GM12878 (cell line): ENCODE measurements around the gene RASAL2. TPM values are rescaled to one million over a fixed set of nuclear protein-coding genes. Genes with fewer than 3 reads are reported as not detected.

Experiments
- ATAC-seq: fragments of 200-7000 bp; cut with Tn5 transposase; 3 replicates; pipeline ENCODE4 v1.9.1; 2020; ENCODE audit warnings: mild to moderate bottlenecking, moderate library complexity
- BruUV-seq: library from RNA; stranded (reverse); fragments of 400-500 nt; replicated peaks from 2 replicates; lab custom pipeline; 2021; lab: Mats Ljungman, UMichigan
- CTCF ChIA-PET: fragments of 300-600 bp; sonication (Branson Sonifier 250); formaldehyde crosslinking; extraction: SDS; loops from one replicate; lab custom pipeline; 2021; ENCODE audit warnings: inconsistent platforms; lab: Yijun Ruan, JAX
- POLR2A ChIA-PET: fragments of 350-600 bp; formaldehyde crosslinking; extraction: SDS; loops from one replicate; lab custom pipeline; 2021; ENCODE audit warnings: inconsistent platforms; lab: Charles Lee
- RAD21 ChIA-PET: fragments of 300-600 bp; sonication (Branson Sonifier 250); formaldehyde crosslinking; loops from one replicate; lab custom pipeline; 2023; ENCODE audit warnings: antibody characterized with exemption; ENCODE audit not compliant: unreplicated experiment; lab: Charles Lee
- SMC1A ChIA-PET: fragments of 300-600 bp; sonication (Branson Sonifier 250); formaldehyde crosslinking; loops from one replicate; lab custom pipeline; 2023; ENCODE audit not compliant: unreplicated experiment, uncharacterized antibody; lab: Charles Lee
- DNase-seq: peaks from one replicate; pipeline ENCODE4 v3.0.0-alpha.2; 2011; ENCODE audit warnings: low read depth, low spot score
- FAIRE-seq: peaks from 3 replicates; lab custom pipeline; 2011; peaks lifted over from hg19 to GRCh38; lab: Jason Lieb, UNC
- H2AFZ ChIP-seq: 2 replicates; pipeline ENCODE4 v1.6.0; 2011; ENCODE audit warnings: low read depth, low read length, control low read depth; ENCODE audit not compliant: control insufficient read depth
- H3K27ac ChIP-seq: 2 replicates; pipeline ENCODE4 v1.5.1; 2011; ENCODE audit warnings: control low read depth; ENCODE audit not compliant: control insufficient read depth, insufficient read depth
- H3K27me3 ChIP-seq, 2 experiments: replicated peaks in 1 of 2; 2 replicates each; pipeline versions ENCODE4 v1.6.0 to v1.6.1; 2011; ENCODE audit warnings: low read length in 1 of 2; ENCODE audit not compliant: control insufficient read depth in 2 of 2, insufficient read depth in 2 of 2
- H3K36me3 ChIP-seq, 2 experiments: 2 replicates each; pipeline ENCODE4 v1.5.1; 2011; ENCODE audit warnings: low read length in 1 of 2; ENCODE audit not compliant: control insufficient read depth in 2 of 2, insufficient read depth in 2 of 2
- H3K4me1 ChIP-seq: 2 replicates; pipeline ENCODE4 v1.6.1; 2011; ENCODE audit warnings: mild to moderate bottlenecking, low read length, moderate library complexity, mixed read lengths; ENCODE audit not compliant: control insufficient read depth, insufficient read depth
- H3K4me2 ChIP-seq: 2 replicates; pipeline ENCODE4 v1.6.0; 2011; ENCODE audit warnings: control low read depth; ENCODE audit not compliant: control insufficient read depth, insufficient read depth
- H3K4me3 ChIP-seq: fragments of 200-600 bp; sonication (generic); 2 replicates; pipeline ENCODE4 v1.5.1; 2016
- H3K79me2 ChIP-seq: 2 replicates; pipeline ENCODE4 v1.6.0; 2011; ENCODE audit warnings: low read length; ENCODE audit not compliant: control insufficient read depth, insufficient read depth
- H3K9ac ChIP-seq: 2 replicates; pipeline ENCODE4 v1.8.0; 2011; ENCODE audit warnings: low read length, control low read depth, mixed read lengths; ENCODE audit not compliant: control insufficient read depth, insufficient read depth
- H3K9me3 ChIP-seq: replicated peaks from 3 replicates; pipeline ENCODE4 v1.5.1; 2011; ENCODE audit warnings: mild to moderate bottlenecking, low read length; ENCODE audit not compliant: control insufficient read depth, insufficient read depth
- H4K20me1 ChIP-seq: 2 replicates; pipeline ENCODE4 v1.6.0; 2011; ENCODE audit not compliant: control insufficient read depth, insufficient read depth
- BCL3 ChIP-seq: IDR thresholded peaks from 2 replicates; pipeline ENCODE4 v1.6.1; 2011; ENCODE audit warnings: borderline replicate concordance, low read depth, mild to moderate bottlenecking, moderate library complexity, low read length; ENCODE audit not compliant: insufficient read depth, poor library complexity, severe bottlenecking
- CHD2 ChIP-seq: IDR thresholded peaks from 2 replicates; pipeline ENCODE4 v1.6.1; 2011; ENCODE audit warnings: low read depth, low read length, improper control_type of control experiment, borderline replicate concordance
- EED ChIP-seq: sonication (generic); IDR thresholded peaks from 2 replicates; pipeline ENCODE4 v1.6.1; 2016; ENCODE audit warnings: antibody characterized with exemption, low read depth
- EP300 ChIP-seq, 2 experiments: fragments of 150-350 bp in 1 of 2; IDR thresholded peaks; 2 replicates each; pipeline ENCODE4 v1.6.1; 2011 to 2012; ENCODE audit warnings: low read depth in 2 of 2, low read length in 2 of 2, borderline replicate concordance in 1 of 2, improper control_type of control experiment in 1 of 2, inconsistent platforms in 1 of 2; ENCODE audit not compliant: control insufficient read depth in 1 of 2
- LARP7 ChIP-seq: fragments of 450-650 bp; IDR thresholded peaks from 2 replicates; pipeline ENCODE4 v1.6.1; 2017; ENCODE audit warnings: mild to moderate bottlenecking
- MLLT1 ChIP-seq: fragments of 450-650 bp; IDR thresholded peaks from 2 replicates; pipeline ENCODE4 v1.6.1; 2016; ENCODE audit warnings: mild to moderate bottlenecking
- MTA2 ChIP-seq: fragments of 450-650 bp; IDR thresholded peaks from 2 replicates; pipeline ENCODE4 v1.6.1; 2016; ENCODE audit warnings: low read depth, mild to moderate bottlenecking, moderate library complexity
- POLR2A ChIP-seq: IDR thresholded peaks from 2 replicates; pipeline ENCODE4 v1.6.1; 2011; ENCODE audit warnings: low read depth, mild to moderate bottlenecking, low read length
- RB1 ChIP-seq: fragments of 450-650 bp; formaldehyde crosslinking; IDR thresholded peaks from 2 replicates; pipeline ENCODE4 v1.6.1; 2017; ENCODE audit warnings: mild to moderate bottlenecking, borderline replicate concordance
- STAT3 ChIP-seq: IDR thresholded peaks from 2 replicates; pipeline ENCODE4 v1.6.1; 2011; ENCODE audit warnings: low read depth, low read length, improper control_type of control experiment
- TCF7 ChIP-seq: IDR thresholded peaks from 2 replicates; pipeline ENCODE4 v1.6.1; 2014; ENCODE audit warnings: antibody characterized with exemption, borderline replicate concordance
- USF1 ChIP-seq: IDR thresholded peaks from 2 replicates; pipeline ENCODE4 v1.6.1; 2011; ENCODE audit warnings: borderline replicate concordance, low read depth, mild to moderate bottlenecking, moderate library complexity, mixed read lengths, low read length; ENCODE audit not compliant: insufficient read depth; ENCODE audit errors: extremely low read length
- ZBTB11 ChIP-seq: fragments of 450-650 bp; formaldehyde crosslinking; IDR thresholded peaks from 2 replicates; pipeline ENCODE4 v1.5.0; 2022; ENCODE audit warnings: mild to moderate bottlenecking, missing genetic modification characterization
- ZNF274 ChIP-seq: IDR thresholded peaks from one replicate; pipeline ENCODE4 v1.8.0; 2011; ENCODE audit not compliant: insufficient read length, insufficient read depth
- in situ Hi-C: fragments of 300-500 bp; cut with MboI; formaldehyde crosslinking; loops from 9 replicates; pipeline ENCODE4 v1.14.3; 2018; ENCODE audit warnings: mixed read lengths
- intact Hi-C: fragments of 100-400 bp; cut with micrococcal nuclease; formaldehyde crosslinking; loops from one replicate; pipeline ENCODE4 v1.14.2; 2022; ENCODE audit not compliant: unreplicated experiment
- polyA plus RNA-seq, 11 experiments: library from polyadenylated mRNA; depleted of rRNA in 4 of 11; unstranded in 6 of 11; stranded (reverse) in 5 of 11; fragments of >200 nt; fragmentation: Nextera tagmentation in 4 of 11; fragmentation: Illumina TruSeq in 1 of 11; extraction: Ambion mirVana in 4 of 11; extraction: Trizol in 1 of 11; gene quantifications; 1 replicate in 1 of 11; 2 replicates in 10 of 11; pipeline versions ENCODE4 v1.2.1 to v1.2.3, GENCODE V29; 2011 to 2016; ENCODE audit warnings: inconsistent platforms in 2 of 11, missing spikeins in 2 of 11, low read depth in 1 of 11
- total RNA-seq, 4 experiments: library from RNA; depleted of rRNA in 3 of 4; stranded (reverse); fragments of >200 nt in 3 of 4; fragmentation: Illumina TruSeq in 1 of 4; extraction: Trizol in 1 of 4; gene quantifications; 2 replicates each; pipeline versions ENCODE4 v1.2.1 to v1.2.3, GENCODE V29; 2013 to 2021

The RASAL2 gene
- total and polyA plus RNA-seq, 10 of the 15 experiments (the other 5 are each of a cell fraction or from before 2014, with no cell fraction given): 0.02 to 6.9 (median 0.17) TPM; not detected in 1

- TF ChIP-seq ZBTB11 (CRISPR knock-in tag): no peak
- TF ChIP-seq MLLT1: no peak
- TF ChIP-seq TCF7: no peak
- no peak for TF ChIP-seq MTA2
- no peak for TF ChIP-seq USF1
These were observed 15.6 kb downstream of the RASAL2 start (continued) for GRCh38 chr1:178109348-178110143.

GRCh38 chr1:178115260-178115659, 21.4 kb downstream of the RASAL2 start:
- DNase-seq (no peak), ATAC-seq (peak; percentile 36; the same call in 1 of the 3 replicates), FAIRE-seq (no peak)
- intact Hi-C loops (no loop called here), in situ Hi-C loops (no loop called here)
- Histone ChIP-seq H3K4me3 (no peak overlapping the region), H3K9ac (no peak overlapping the region), H3K9me3 (no peaks in the 10 kb centered on the region), H2AFZ (no peak overlapping the region), H3K36me3 (no peaks in the 10 kb centered on the region), H3K4me2 (no peak overlapping the region), H3K79me2 (no peaks in the 10 kb centered on the region), H4K20me1 (no peaks in the 10 kb centered on the region), H3K4me1 (no peaks in the 10 kb centered on the region), H3K27me3 (no peaks in the 10 kb centered on the region), H3K27ac (no peak overlapping the region)
- RAD21 ChIA-PET: no interaction called here
- SMC1A ChIA-PET: no interaction called here
- CTCF ChIA-PET: no interaction called here
- no TSS peak for BruUV-seq
- POLR2A ChIA-PET: no interaction called here
- TF ChIP-seq RB1: no peak
- TF ChIP-seq ZNF274: no peak
- no peak for TF ChIP-seq MTA2
- no peak for TF ChIP-seq LARP7
- no peak for TF ChIP-seq EP300 (IDR thresholded peaks at IDR 0.05; ENCODE audit: borderline replicate concordance in 1 of 2, control insufficient read depth in 1 of 2, low read depth in 2 of 2, low read length in 2 of 2)
- TF ChIP-seq CHD2: no peak
- TF ChIP-seq STAT3: no peak
- TF ChIP-seq BCL3: no peak
- no peak for TF ChIP-seq EED
- TF ChIP-seq POLR2A: no peak
